Fibroblast of mammary gland (primary cell): ENCODE data around the gene ALG12.

ENCODE experiments used
- DNase-seq: peaks from one replicate; pipeline ENCODE4 v3.0.0-alpha.2; 2010; ENCODE audit warnings: low read depth
- H3K4me3 ChIP-seq: 2 replicates; pipeline ENCODE4 v1.5.1; 2011; ENCODE audit warnings: low read depth, mild to moderate bottlenecking, low read length, moderate library complexity; ENCODE audit not compliant: control insufficient read depth
- CTCF ChIP-seq: conservative IDR thresholded peaks from 2 replicates; pipeline ENCODE4 v1.5.1; 2011; ENCODE audit warnings: low read depth, low read length, inconsistent platforms; ENCODE audit not compliant: control insufficient read depth, insufficient read depth

The ALG12 gene

DNA sequence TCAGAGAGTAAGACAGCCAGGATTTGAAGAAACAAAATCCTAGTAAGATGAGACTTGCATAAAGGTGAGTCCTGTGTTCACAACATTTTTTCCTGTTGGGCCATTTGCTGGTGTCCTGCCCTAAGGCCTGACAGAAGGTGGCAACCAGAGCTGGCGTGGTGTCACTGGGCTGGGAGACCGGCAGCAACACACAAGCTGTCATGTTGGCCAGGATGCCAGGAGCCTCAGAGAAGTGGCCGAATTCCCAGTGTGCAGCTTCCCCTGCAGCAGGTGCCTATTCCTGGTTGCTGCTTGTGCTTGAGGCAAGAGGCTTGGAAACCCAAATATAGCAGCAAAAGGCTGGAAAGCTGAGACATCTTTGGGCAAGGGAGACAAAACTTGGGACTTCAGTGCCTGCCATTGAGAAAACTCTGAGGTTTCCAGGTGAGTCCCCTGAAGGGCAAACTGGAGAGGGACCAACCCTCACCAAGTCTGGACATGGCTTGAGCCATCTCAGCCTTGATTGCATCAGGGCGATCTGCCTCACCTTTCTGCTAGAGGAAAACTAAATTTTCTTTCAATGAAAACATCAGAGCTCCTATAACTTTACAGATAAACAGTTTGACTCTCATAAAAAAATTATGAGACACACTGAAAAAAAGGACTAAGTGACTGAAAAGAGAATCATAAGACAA lies 25.9 kb downstream of the ALG12 start:
- H3K4me3 ChIP-seq: no peak overlapping the region
- no peak for DNase-seq
- no peak for TF ChIP-seq CTCF

DNA sequence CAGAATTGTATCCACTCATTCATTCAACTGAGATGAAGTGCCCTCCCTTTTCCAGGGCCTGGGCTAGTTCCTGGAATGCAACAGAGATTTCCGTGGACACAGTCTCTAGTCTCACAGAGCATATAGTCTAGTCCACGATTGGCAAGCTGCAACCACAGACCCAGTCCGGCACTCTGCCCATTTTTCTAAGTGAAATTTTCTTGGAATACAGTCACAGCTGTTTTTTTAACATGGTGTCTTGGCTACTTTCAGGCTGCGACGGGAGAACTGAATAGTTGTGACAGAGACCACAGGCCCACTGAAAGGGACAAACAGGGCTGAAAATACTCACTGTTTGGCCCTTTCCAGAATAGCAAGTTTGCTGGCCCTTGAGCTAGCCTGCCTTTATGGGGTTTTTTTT lies 29.2 kb downstream of the ALG12 start:
- TF ChIP-seq CTCF: no peak
- no peak overlapping the region for H3K4me3 ChIP-seq
- DNase-seq: no peak

GRCh38 chr22:49887702-49888101 lies 30.5 kb downstream of the ALG12 start:
- DNase-seq: no peak
- H3K4me3 ChIP-seq: no peak overlapping the region
- TF ChIP-seq CTCF: no peak

DNA sequence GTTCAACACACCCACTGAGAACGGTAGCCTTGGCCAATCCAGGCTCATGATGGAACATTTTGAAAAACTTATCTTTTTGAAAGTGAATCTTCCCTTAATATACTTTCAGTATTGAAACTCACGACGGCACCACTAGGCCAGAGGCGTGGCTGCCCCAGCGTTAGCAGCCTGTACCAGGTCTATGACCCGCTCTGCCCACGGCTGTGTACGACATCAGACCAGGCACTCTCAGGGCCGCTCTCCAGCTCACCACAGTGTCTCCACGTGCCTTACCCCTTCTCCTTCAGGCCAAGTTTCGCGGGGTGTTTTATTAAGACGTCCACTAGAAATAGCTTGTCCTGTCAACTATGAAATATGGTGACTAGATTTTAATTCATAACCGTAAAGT lies 31.2 kb downstream of the ALG12 start:
- DNase-seq: no peak
- no peak overlapping the region for H3K4me3 ChIP-seq
- no peak for TF ChIP-seq CTCF

DNA sequence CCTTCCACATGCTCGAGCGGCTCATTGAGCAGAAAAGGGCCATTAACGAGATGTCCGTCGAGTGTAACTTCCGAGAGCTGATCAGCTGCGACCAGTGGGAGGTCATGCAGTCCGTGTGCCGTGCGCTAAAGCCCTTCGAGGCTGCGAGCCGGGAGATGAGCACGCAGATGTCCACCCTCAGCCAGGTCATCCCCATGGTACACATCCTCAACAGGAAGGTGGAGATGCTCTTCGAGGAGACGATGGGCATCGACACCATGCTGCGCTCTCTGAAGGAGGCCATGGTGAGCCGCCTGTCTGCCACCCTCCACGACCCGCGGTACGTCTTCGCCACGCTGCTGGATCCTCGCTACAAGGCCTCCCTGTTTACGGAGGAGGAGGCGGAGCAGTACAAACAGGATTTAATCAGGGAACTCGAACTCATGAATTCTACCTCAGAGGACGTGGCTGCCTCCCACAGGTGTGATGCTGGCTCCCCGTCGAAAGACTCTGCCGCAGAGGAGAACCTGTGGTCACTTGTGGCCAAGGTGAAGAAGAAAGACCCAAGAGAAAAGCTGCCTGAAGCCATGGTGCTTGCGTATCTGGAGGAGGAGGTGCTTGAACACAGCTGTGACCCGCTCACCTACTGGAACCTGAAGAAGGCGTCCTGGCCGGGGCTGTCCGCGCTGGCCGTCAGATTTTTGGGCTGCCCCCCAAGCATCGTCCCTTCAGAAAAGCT lies 31.7 kb downstream of the ALG12 start:
- no peak for TF ChIP-seq CTCF
- H3K4me3 ChIP-seq: no peak overlapping the region
- no peak for DNase-seq

DNA sequence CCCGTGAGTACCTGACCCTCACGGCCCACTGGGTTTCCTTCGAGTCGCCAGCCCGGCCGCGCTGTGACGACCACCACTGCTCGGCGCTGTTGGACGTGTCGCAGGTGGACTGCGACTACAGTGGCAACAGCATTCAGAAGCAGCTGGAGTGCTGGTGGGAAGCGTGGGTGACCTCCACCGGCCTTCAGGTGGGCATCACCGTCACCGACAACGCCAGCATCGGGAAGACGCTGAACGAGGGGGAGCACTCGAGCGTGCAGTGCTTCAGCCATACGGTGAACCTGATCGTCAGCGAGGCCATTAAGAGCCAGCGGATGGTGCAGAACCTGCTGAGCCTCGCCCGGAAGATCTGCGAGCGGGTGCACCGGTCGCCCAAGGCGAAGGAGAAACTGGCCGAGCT lies 32.4 kb downstream of the ALG12 start:
- TF ChIP-seq CTCF: no peak
- H3K4me3 ChIP-seq: no peak overlapping the region
- DNase-seq: no peak

DNA sequence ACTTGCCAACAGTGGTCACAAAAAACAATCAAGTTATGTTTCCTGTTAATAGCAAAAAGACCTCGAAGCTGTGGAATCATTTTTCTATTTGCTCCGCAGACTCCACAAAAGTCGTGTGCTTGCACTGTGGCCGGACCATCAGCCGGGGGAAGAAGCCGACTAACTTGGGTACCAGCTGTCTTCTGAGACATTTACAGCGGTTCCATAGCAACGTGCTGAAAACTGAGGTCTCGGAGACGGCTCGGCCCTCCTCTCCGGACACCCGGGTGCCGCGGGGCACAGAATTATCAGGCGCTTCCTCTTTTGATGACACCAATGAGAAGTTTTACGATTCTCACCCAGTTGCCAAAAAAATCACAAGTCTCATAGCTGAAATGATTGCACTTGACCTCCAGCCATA lies 33.0 kb downstream of the ALG12 start:
- no peak overlapping the region for H3K4me3 ChIP-seq
- no peak for DNase-seq
- no peak for TF ChIP-seq CTCF
